NCI-H748 treated with DMSO at 0.1 percent for 48 hours (cell line): ENCODE data around the gene PLEKHG2.

ENCODE experiments used
- DNase-seq: peaks from one replicate; lab custom pipeline; 2025; lab: John Stamatoyannopoulos, UW

Gene PLEKHG2

DNA sequence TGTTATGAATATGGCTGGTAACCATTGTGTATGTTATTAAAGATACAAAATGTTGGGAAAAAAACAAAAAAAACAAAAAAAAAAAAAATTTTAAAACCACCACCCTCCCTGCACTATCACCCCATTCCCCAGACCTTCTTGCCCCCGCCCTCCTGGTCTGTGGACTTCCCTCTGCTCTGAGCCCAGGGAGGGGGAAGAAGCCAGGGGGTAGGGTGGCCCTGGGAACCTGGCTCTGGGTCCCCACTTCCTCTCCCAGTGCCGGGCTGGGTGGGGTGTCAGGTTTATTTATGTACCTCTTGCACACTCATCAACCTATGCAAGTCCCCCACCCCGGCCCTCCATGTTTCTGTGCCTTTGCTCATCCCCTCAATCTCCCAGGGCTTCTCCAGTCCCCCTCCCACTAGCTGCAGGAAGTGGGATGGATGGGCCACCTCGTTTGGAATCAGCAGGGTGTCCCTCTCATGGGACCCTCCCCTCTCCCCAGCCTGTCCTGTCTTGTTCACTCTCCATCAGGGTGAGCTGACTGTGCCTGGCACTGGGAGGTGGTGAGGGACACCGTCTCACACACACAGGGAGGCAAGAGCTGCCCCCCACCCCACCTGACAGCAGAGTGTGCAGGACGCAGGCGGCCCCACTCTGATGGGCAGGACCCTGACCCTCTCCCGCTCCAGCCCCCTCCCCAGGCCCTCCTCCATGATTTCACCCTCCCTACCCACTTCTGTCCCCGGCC, 27.5 kb upstream of the PLEKHG2 start:
- no peak for DNase-seq

GRCh38 chr19:39385629-39386411, 26.6 kb upstream of the PLEKHG2 start:
- DNase-seq: no peak

DNA sequence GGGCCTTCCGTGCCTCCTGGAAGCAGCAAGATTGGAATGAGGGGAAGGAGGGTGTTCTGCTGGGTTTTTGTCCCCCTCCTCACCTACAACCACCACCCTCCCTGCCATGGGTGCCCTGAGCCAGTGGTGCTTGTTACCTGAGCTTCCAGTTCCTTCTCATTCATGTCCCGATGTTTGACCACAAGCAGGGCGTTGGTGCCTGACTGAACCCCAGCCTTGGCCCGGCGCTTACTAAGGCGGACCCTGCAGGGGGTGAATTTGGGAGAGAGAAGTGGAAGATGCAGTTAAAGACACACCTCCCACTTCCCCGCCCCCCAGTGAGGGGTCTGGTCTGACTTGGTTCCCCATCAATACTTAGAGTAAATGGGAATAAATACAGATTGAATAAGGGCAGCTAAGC, 25.9 kb upstream of the PLEKHG2 start:
- no peak for DNase-seq

GRCh38 chr19:39388657-39389056, 23.8 kb upstream of the PLEKHG2 start:
- no peak for DNase-seq

DNA sequence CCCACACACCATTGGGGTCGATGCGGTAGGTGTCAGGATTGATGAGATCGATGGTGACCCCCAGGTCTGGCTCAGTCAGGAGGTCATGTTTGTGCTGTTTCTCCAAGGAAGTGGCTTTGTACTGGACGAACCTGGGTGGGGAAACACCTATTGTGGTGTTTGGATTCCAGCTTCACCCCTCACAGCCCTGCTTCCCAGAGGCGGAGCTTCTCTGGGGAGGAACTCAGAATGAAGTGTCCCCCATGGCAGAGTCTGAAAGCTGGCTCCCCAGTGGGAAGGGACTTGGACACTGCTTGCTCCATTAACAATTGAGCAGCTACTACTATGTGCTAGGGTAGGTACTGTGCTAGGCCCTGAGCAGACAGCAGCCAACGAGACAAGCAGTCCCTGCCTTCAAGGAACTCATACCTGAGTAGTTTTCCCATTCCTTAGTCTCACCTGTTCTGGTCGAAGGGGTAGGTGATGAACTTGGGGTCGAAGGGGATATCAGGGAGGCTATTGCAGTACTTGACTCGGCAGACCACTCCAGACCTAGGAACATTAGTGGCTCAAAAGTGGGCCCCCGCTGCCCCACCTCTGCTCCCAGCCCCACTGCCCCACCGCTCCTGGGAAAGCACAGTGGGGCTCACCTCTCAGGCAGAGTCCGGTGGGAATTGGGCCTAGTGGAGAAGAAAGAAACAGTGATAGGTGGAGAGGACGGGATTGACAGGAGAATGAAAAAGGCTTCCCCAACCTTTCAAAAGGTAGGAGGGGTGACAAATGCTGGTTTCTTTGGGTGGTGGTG, 22.6 kb upstream of the PLEKHG2 start:
- DNase-seq: no peak

- no peak for DNase-seq
Observed at GRCh38 chr19:39390451-39390750, 22.1 kb upstream of the PLEKHG2 start.

DNA sequence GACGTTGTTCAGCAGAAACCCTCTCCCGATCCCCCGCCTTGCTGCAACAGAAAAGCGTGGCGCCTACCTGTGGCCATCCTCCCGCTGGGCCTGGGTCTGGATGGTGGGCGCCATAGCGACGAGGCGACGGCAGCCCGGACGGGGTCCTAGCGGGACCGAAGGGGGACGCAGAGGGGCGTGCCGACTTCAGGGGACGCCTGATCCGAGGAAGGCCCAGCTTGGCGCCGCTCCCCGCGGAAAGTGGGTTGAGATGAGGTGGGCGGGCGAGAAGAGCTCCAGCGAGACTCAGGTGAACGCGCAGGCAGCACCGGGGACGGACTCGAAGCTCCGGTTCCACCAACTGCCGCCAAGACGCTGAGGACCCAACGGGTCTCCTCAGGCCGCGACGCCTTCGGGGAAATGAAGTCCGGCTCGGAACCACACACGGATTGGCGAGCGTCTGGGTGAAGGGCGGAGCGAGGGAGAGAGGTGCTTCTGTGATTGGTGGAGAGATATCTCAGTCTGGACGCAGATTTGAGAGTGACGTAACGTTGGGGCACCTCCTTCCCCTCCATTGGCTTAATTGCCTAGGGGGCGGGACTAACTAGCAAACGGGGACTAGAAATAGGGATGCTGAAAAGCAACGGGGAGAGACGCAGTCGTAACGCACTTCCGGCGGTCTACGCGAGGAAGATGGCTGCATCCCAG, 21.6 kb upstream of the PLEKHG2 start, which contains the start of the genes MED29 and PAF1:
Gene MED29 (plus strand): TSS at position 628 of the 687 bp plus-strand sequence. CDS start 45 bp downstream, at position 673.
Gene PAF1 (minus strand): TSS at position 356 of the 687 bp plus-strand sequence. CDS start 242 bp downstream, at position 114.
- DNase-seq: peak; percentile 100

DNA sequence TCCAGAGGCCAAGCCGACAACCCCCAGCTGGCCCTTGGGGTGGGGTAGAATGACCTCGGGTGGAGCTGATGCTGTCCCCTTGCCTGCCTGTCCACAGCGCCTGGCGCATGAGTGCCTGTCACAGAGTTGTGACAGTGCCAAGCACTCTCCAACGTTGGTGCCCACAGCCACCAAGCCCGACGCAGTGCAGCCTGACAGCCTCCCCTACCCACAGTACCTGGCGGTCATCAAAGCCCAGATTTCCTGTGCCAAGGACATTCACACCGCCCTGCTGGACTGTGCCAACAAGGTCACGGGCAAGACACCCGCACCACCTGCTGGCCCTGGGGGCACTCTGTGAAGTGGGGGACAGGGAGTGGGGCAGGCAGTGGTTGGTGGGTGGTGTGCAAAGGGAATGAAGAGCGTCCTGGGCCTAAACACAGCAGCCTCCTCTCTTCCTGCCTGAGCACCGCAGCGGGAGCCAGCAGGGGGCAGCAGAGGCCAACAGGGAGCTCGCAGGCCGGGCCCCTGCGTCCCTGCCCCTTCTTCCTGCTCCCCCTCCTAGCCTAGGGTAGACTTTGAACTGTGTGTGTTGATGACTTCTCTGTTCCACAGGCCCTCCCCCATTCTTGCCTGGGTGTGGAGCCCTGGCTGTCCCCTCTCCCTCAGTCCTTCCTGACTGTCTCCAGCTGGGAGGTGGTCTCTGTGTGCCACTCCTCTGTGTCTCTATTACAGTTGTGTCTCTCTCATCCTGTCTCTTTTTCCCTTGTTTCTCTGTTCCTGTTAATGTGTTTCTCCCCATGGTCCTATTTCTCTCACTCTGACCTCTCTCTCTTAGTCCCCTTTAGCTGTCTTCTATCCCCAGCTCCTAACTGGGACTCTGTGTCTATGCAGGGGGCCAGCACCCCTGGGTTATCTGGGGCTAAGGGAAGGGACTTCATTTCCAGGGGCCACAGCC, 14.8 kb upstream of the PLEKHG2 start:
- peak; percentile 66 for DNase-seq

GRCh38 chr19:39398297-39398864, 14.1 kb upstream of the PLEKHG2 start:
- no peak for DNase-seq

DNA sequence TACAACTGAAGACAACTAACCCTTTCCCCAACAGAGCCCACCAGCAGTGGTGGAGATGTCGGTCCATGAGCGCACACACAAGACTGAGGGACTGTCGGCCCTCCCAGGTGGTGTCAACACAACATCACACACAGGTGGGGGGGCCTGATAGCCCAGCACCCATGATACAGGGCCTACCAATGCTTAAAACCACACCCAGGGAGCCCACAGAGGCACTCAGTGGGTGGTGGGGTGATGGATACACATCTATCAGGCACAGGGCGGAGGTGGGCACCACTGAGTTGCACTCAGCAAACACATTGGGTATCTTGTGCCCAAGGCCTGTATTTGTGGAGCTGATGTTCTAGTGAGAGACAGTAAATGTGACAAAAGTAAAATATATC, 12.8 kb upstream of the PLEKHG2 start:
- DNase-seq: no peak

- DNase-seq: no peak
Observed at GRCh38 chr19:39400061-39400460, 12.4 kb upstream of the PLEKHG2 start.

GRCh38 chr19:39401070-39401548, 11.4 kb upstream of the PLEKHG2 start:
- no peak for DNase-seq

GRCh38 chr19:39401549-39402345, 10.7 kb upstream of the PLEKHG2 start:
- no peak for DNase-seq

- peak; percentile 69 for DNase-seq
Observed at GRCh38 chr19:39402346-39403300, 9.8 kb upstream of the PLEKHG2 start.

DNA sequence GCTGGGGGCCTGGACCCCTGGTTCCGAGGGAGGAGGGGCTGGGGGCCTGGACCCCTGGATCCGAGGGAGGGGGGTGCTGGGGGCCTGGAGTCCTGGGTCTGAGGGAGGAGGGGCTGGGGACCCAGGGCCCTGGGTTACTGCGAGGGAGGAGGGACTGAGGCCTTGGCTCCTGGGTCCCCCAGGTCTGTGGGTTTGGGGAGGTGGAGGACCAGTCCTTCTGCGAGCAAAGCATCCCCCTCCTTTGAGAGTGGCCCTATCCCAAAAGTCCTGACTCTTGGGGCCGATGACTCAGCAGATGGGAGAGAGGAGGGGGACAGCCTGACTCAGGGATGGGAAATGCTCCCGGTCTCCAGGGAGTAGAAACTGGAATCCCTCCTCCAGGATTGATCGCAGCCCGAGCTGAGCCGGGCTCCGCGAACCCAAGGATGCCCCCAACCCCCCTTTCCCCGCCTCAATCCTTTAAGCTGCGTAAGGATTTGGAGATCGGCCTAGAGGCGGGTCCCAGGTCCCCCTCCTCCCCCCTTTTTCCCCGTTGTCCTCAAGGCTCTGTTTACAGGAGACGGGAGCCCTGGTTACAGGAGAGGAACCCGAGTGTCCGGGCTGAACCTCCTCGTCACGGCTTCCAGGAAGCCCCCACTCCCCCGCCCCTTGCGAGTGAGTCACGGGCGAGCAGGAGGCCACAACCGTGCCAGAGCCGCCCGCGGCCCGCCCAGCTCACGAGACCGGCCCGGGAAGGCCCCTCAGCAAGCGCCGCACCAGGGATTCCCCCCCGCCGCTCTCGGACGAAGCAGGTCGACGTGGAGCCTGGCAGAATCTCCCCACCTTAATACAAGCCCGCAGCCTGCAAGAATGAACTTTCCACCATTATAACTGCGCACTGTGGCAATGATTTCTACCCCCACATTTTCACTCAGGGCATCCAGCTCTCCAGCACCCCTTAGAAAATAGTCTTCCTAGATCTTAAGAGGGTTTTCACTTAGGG, 8.8 kb upstream of the PLEKHG2 start:
- peak; percentile 48 for DNase-seq

GRCh38 chr19:39405261-39405957, 7.1 kb upstream of the PLEKHG2 start:
- DNase-seq: no peak
